ENCODE data around the gene HYOU1. TPM values are rescaled to one million over a fixed set of nuclear protein-coding genes. Genes with fewer than 3 reads are reported as not detected.

HYOU1 gene
- total RNA-seq, 1 experiment from 2014 or later, result 398 TPM

- peaks cover 15% of the 10 kb centered on the region for H3K36me3 Mint-ChIP-seq (ENCODE audit: insufficient read depth, unreplicated experiment)
- peaks cover 15% of the 10 kb centered on the region for H3K4me1 Mint-ChIP-seq (ENCODE audit: insufficient read depth, unreplicated experiment)
- no TSS peak for BruUV-seq (replicated peaks)
- DNase-seq (ENCODE audit: unreplicated experiment), result no peak
- no peak for TF ChIP-seq CTCF (IDR thresholded peaks at IDR 0.05; ENCODE audit: unreplicated experiment)
- POLR2A ChIA-PET, result interaction anchor here (1.5 to 4.6 kb wide), 2 partner anchors 10 to 28 kb away, joined by 3 to 65 read pairs; partner anchors contain the start of genes HYOU1, RPS25 and TRAPPC4
- CTCF ChIA-PET, result interaction anchor here (1.0 kb wide), 1 partner anchor 168 kb away, joined by 6 read pairs; no protein-coding TSS in a partner anchor
- intact Hi-C loops (cut with micrococcal nuclease), result no loop called here
- no peaks in the 10 kb centered on the region for H3K9me3 Mint-ChIP-seq (ENCODE audit: unreplicated experiment)
- H3K27ac Mint-ChIP-seq (ENCODE audit: low read depth, unreplicated experiment), result no peak overlapping the region
- H3K4me3 Mint-ChIP-seq (ENCODE audit: unreplicated experiment), result no peak overlapping the region
- H3K27me3 Mint-ChIP-seq (ENCODE audit: insufficient read depth, unreplicated experiment), result no peaks in the 10 kb centered on the region
Measured at GRCh38 chr11:119028346-119029068, 28.5 kb downstream of the HYOU1 start.

- Mint-ChIP-seq H3K36me3 (ENCODE audit: insufficient read depth, unreplicated experiment) (peaks cover 22% of the 10 kb centered on the region), H3K4me3 (ENCODE audit: unreplicated experiment) (no peak overlapping the region), H3K27me3 (ENCODE audit: insufficient read depth, unreplicated experiment) (no peaks in the 10 kb centered on the region), H3K9me3 (ENCODE audit: unreplicated experiment) (no peaks in the 10 kb centered on the region), H3K4me1 (ENCODE audit: insufficient read depth, unreplicated experiment) (peaks cover 15% of the 10 kb centered on the region), H3K27ac (ENCODE audit: low read depth, unreplicated experiment) (no peak overlapping the region)
- intact Hi-C loops (cut with micrococcal nuclease), result no loop called here
- no peak for DNase-seq (ENCODE audit: unreplicated experiment)
- CTCF ChIA-PET, result interaction anchor here (0.6 to 1.0 kb wide), 3 partner anchors 30 to 312 kb away, joined by 3 to 6 read pairs (median 6); partner anchors contain the start of gene CENATAC
- POLR2A ChIA-PET, result interaction anchor here (1.5 to 4.6 kb wide), 2 partner anchors 10 to 29 kb away, joined by 3 to 65 read pairs; partner anchors contain the start of genes HYOU1, RPS25 and TRAPPC4
- no peak for TF ChIP-seq CTCF (IDR thresholded peaks at IDR 0.05; ENCODE audit: unreplicated experiment)
- no TSS peak for BruUV-seq (replicated peaks)
Measured at GRCh38 chr11:119027561-119028345, 29.3 kb downstream of the HYOU1 start.

GRCh38 chr11:119026970-119027369 is 30.0 kb downstream of the HYOU1 start:
- Mint-ChIP-seq H3K36me3 (ENCODE audit: insufficient read depth, unreplicated experiment) (peaks cover 30% of the 10 kb centered on the region), H3K4me3 (ENCODE audit: unreplicated experiment) (no peak overlapping the region), H3K9me3 (ENCODE audit: unreplicated experiment) (no peaks in the 10 kb centered on the region), H3K27ac (ENCODE audit: low read depth, unreplicated experiment) (no peak overlapping the region), H3K27me3 (ENCODE audit: insufficient read depth, unreplicated experiment) (no peaks in the 10 kb centered on the region), H3K4me1 (ENCODE audit: insufficient read depth, unreplicated experiment) (peaks cover 15% of the 10 kb centered on the region)
- no TSS peak for BruUV-seq (replicated peaks)
- POLR2A ChIA-PET, result interaction anchor here (4.6 kb wide), 1 partner anchor 9 kb away, joined by 65 read pairs; the partner anchor contains the start of genes RPS25 and TRAPPC4
- no peak for TF ChIP-seq CTCF (IDR thresholded peaks at IDR 0.05; ENCODE audit: unreplicated experiment)
- CTCF ChIA-PET, result interaction anchor here (0.7 kb wide), 1 partner anchor 313 kb away, joined by 3 read pairs; no protein-coding TSS in a partner anchor
- no peak for DNase-seq (ENCODE audit: unreplicated experiment)
- intact Hi-C loops (cut with micrococcal nuclease), result no loop called here
